ENCODE data around the gene TBCCD1. TPM values are rescaled to one million over a fixed set of nuclear protein-coding genes. Genes with fewer than 3 reads are reported as not detected.
"Not testable (repeated sequence)": the region's sequence is repeated elsewhere in the genome, so short reads cannot be mapped to it uniquely, and the experiment has no call there.

TBCCD1 gene
- total RNA-seq, 2 donors from 2014 or later, result 11.9 to 14.0 TPM

- not testable (repeated sequence) for H3K27me3 ChIP-seq (ENCODE audit: control insufficient read depth, insufficient read depth, low read length, poor library complexity, severe bottlenecking)
- H3K4me1 Mint-ChIP-seq, result peaks cover 16% of the 10 kb centered on the region
These were observed 69.1 kb downstream of the TBCCD1 start for GRCh38 chr3:186498022-186498421.

GRCh38 chr3:186497608-186498007, 69.5 kb downstream of the TBCCD1 start:
- Histone ChIP-seq H3K4me1 (ENCODE audit: control insufficient read depth, insufficient read depth, low read length) (peaks cover 11% of the 10 kb centered on the region), H3K27ac (ENCODE audit: low read depth, low read length) (no peak overlapping the region), H3K4me3 (ENCODE audit: low read length) (no peak overlapping the region), H3K9me3 (ENCODE audit: control insufficient read depth, low read length) (peaks cover 8% of the 10 kb centered on the region), H3K9ac (ENCODE audit: extremely low read depth, low read length, poor library complexity, severe bottlenecking) (no peak overlapping the region), H3K27me3 (ENCODE audit: control insufficient read depth, insufficient read depth, low read length, poor library complexity, severe bottlenecking) (no peaks in the 10 kb centered on the region), H3K36me3 (ENCODE audit: control insufficient read depth, insufficient read depth, low read length) (no peaks in the 10 kb centered on the region)
- H3K4me3 Mint-ChIP-seq, result no peak overlapping the region
- peaks cover 4% of the 10 kb centered on the region for H3K27me3 Mint-ChIP-seq (ENCODE audit: insufficient read depth)
- H3K9me3 Mint-ChIP-seq, result peaks cover 12% of the 10 kb centered on the region
- H3K36me3 Mint-ChIP-seq (ENCODE audit: low read depth), result no peaks in the 10 kb centered on the region
- WGBS, 2 experiments (ENCODE audit: insufficient coverage in 1 of 2, insufficient read length in 1 of 2), result 94% methylated on average over 4 of the region's 4 CpGs; no CpG with 5 or more reads in 1 of the 2 experiments
- no peak for DNase-seq
- TF ChIP-seq CTCF (conservative IDR thresholded peaks at IDR 0.05), result no peak
- H3K27ac Mint-ChIP-seq, result no peak overlapping the region
- H3K4me1 Mint-ChIP-seq, result peaks cover 12% of the 10 kb centered on the region

More at GRCh38 chr3:186498022-186498421, 69.1 kb downstream of the TBCCD1 start:
- DNase-seq; H3K9me3 ChIP-seq (ENCODE audit: control insufficient read depth, low read length); H3K4me3 Mint-ChIP-seq; H3K36me3 ChIP-seq (ENCODE audit: control insufficient read depth, insufficient read depth, low read length); H3K27ac ChIP-seq (ENCODE audit: low read depth, low read length); H3K27me3 Mint-ChIP-seq (ENCODE audit: insufficient read depth); H3K9ac ChIP-seq (ENCODE audit: extremely low read depth, low read length, poor library complexity, severe bottlenecking); H3K36me3 Mint-ChIP-seq (ENCODE audit: low read depth); H3K4me3 ChIP-seq (ENCODE audit: low read length); H3K27ac Mint-ChIP-seq: not testable (repeated sequence)
- peaks cover 15% of the 10 kb centered on the region for H3K4me1 ChIP-seq (ENCODE audit: control insufficient read depth, insufficient read depth, low read length)
- 80 to 90% methylated on average over 2 of the region's 2 CpGs for WGBS, 2 experiments (ENCODE audit: insufficient coverage in 1 of 2, insufficient read length in 1 of 2)
- peaks cover 12% of the 10 kb centered on the region for H3K9me3 Mint-ChIP-seq

- no peak for TF ChIP-seq CTCF (conservative IDR thresholded peaks at IDR 0.05)
- H3K9ac ChIP-seq (ENCODE audit: extremely low read depth, low read length, poor library complexity, severe bottlenecking), result no peak overlapping the region
- H3K9me3 ChIP-seq (ENCODE audit: control insufficient read depth, low read length), result peaks cover 8% of the 10 kb centered on the region
- H3K27me3 ChIP-seq (ENCODE audit: control insufficient read depth, insufficient read depth, low read length, poor library complexity, severe bottlenecking), result no peaks in the 10 kb centered on the region
- Mint-ChIP-seq H3K27me3 (ENCODE audit: insufficient read depth) (peaks cover 4% of the 10 kb centered on the region), H3K4me1 (peaks cover 7% of the 10 kb centered on the region), H3K9me3 (peaks cover 12% of the 10 kb centered on the region), H3K36me3 (ENCODE audit: low read depth) (no peaks in the 10 kb centered on the region), H3K27ac (no peak overlapping the region), H3K4me3 (no peak overlapping the region)
- H3K4me1 ChIP-seq (ENCODE audit: control insufficient read depth, insufficient read depth, low read length), result peaks cover 2% of the 10 kb centered on the region
- no peak overlapping the region for H3K27ac ChIP-seq (ENCODE audit: low read depth, low read length)
- no peak overlapping the region for H3K4me3 ChIP-seq (ENCODE audit: low read length)
- no peaks in the 10 kb centered on the region for H3K36me3 ChIP-seq (ENCODE audit: control insufficient read depth, insufficient read depth, low read length)
- DNase-seq, result peak; percentile 32
These were observed 70.5 kb downstream of the TBCCD1 start for GRCh38 chr3:186496635-186497034.

Other genes with a start within 250 kb of the TBCCD1 start
- gene DGKG, start 205.1 kb downstream of the TBCCD1 start, total RNA-seq, result 1 to 10 TPM in 1 of 2 donors, under 1 TPM in 1; 0.86 to 1.8 TPM
- 1 to 10 TPM; 2.0 to 2.4 TPM for gene CRYGS, start 23.0 kb downstream of the TBCCD1 start, total RNA-seq
- gene DNAJB11, start 3.4 kb upstream of the TBCCD1 start, total RNA-seq, result 10 to 100 TPM; 59.8 to 81.5 TPM
- gene AHSG, start 45.7 kb upstream of the TBCCD1 start, total RNA-seq, result not detected
- not detected for gene FETUB, start 73.1 kb upstream of the TBCCD1 start, total RNA-seq
- gene HRG, start 98.7 kb upstream of the TBCCD1 start, total RNA-seq, result not detected
- not detected for gene KNG1, start 150.0 kb upstream of the TBCCD1 start, total RNA-seq
- gene EIF4A2, start 216.2 kb upstream of the TBCCD1 start, total RNA-seq, result 100 to 1,000 TPM; 329 TPM
- 100 to 1,000 TPM in 1 of 2 donors, 10 to 100 TPM in 1; 57.6 to 111 TPM for gene RFC4, start 239.1 kb upstream of the TBCCD1 start, total RNA-seq